ENCODE results near the gene SQOR.
"Not testable (repeated sequence)": the region's sequence is repeated elsewhere in the genome, so short reads cannot be mapped to it uniquely, and the experiment has no call there.

Gene SQOR

GRCh38 chr15:45631776-45632175 lies 3.1 kb upstream of the SQOR start:
- peak; percentile 53 for DNase-seq (ENCODE audit: low read depth)

GRCh38 chr15:45635191-45635638 lies 386 bp downstream of the SQOR start:
- DNase-seq (ENCODE audit: low read depth) = peak; percentile 43

- DNase-seq (ENCODE audit: low read depth) = no peak
Observed at GRCh38 chr15:45635763-45636292, 999 bp downstream of the SQOR start.

- no peak for DNase-seq (ENCODE audit: low read depth)
Observed at GRCh38 chr15:45637141-45637540, 2.3 kb downstream of the SQOR start.

GRCh38 chr15:45637552-45638033 lies 2.8 kb downstream of the SQOR start:
- peak; percentile 98 for DNase-seq (ENCODE audit: low read depth)

GRCh38 chr15:45640616-45641015 lies 5.8 kb downstream of the SQOR start:
- DNase-seq (ENCODE audit: low read depth) = peak; percentile 95

GRCh38 chr15:45641374-45641781 lies 6.5 kb downstream of the SQOR start:
- DNase-seq (ENCODE audit: low read depth) = peak; percentile 97

- DNase-seq (ENCODE audit: low read depth) = peak; percentile 93
Observed at GRCh38 chr15:45641999-45642932, 7.4 kb downstream of the SQOR start.

GRCh38 chr15:45644437-45644836 lies 9.6 kb downstream of the SQOR start:
- no peak for DNase-seq (ENCODE audit: low read depth)

GRCh38 chr15:45645026-45645980 lies 10.5 kb downstream of the SQOR start:
- DNase-seq (ENCODE audit: low read depth) = peak; percentile 76

GRCh38 chr15:45646220-45646619 lies 11.4 kb downstream of the SQOR start:
- peak; percentile 81 for DNase-seq (ENCODE audit: low read depth)

- no peak for DNase-seq (ENCODE audit: low read depth)
Observed at GRCh38 chr15:45647828-45648227, 13.0 kb downstream of the SQOR start.

GRCh38 chr15:45648521-45649200 lies 13.8 kb downstream of the SQOR start:
- peak; percentile 89 for DNase-seq (ENCODE audit: low read depth)

- not testable (repeated sequence) for DNase-seq (ENCODE audit: low read depth)
Observed at GRCh38 chr15:45650007-45650406, 15.2 kb downstream of the SQOR start.

- DNase-seq (ENCODE audit: low read depth) = no peak
Observed at GRCh38 chr15:45650889-45651525, 16.2 kb downstream of the SQOR start.

- DNase-seq (ENCODE audit: low read depth) = no peak
Observed at GRCh38 chr15:45653702-45654424, 19.0 kb downstream of the SQOR start.

- DNase-seq (ENCODE audit: low read depth) = no peak
Observed at GRCh38 chr15:45654749-45655148, 19.9 kb downstream of the SQOR start.

GRCh38 chr15:45657254-45657653 lies 22.4 kb downstream of the SQOR start:
- no peak for DNase-seq (ENCODE audit: low read depth)

- DNase-seq (ENCODE audit: low read depth) = no peak
Observed at GRCh38 chr15:45657764-45658545, 23.1 kb downstream of the SQOR start.
